ENCODE measurements around the gene BAZ2B.

BAZ2B gene

DNA sequence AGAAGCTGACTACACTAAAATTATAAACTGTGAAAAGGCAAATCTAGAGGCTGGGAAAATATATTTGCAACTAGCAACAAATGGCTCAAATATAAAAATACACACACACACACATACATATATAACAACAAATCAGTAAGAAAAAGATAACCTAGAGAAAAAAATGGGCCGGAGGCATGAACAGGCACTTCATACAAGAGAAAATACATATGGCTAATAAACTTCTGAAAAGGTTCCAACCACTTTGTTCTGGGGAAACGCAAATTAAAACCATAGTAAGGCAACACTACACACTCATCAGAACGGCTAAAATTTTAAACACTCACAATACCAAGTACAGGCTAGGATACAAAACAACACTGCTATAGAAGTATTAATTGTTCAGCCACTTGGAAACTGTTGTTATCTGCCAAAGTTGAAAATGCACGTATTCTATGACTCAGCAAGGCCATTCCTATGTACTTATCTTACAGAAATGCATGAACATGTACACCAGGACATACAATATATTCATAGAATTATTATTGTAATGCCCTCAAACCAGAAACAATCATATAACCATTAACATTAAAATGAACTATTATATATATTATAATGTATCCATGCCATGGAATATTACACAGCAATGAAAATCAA is 345.5 kb downstream of the BAZ2B start:
- no peaks in the 10 kb centered on the region for H3K9me3 ChIP-seq (ENCODE audit: insufficient read depth, low read depth, low read length)
- no peaks in the 10 kb centered on the region for H4K20me1 ChIP-seq (ENCODE audit: insufficient read depth, low read length, poor library complexity, severe bottlenecking)
- no peak overlapping the region for H3K4me2 ChIP-seq (ENCODE audit: low read depth, low read length, poor library complexity, severe bottlenecking)
- H3K79me2 ChIP-seq (ENCODE audit: insufficient read depth, low read length) = peaks cover 14% of the 10 kb centered on the region; the same call in 1 of the 2 replicates
- no peak overlapping the region for H3K4me3 ChIP-seq (ENCODE audit: low read length, poor library complexity, severe bottlenecking)
- H3K9me2 ChIP-seq (replicated peaks; ENCODE audit: low read depth, low read length) = no peaks in the 10 kb centered on the region
- H2AFZ ChIP-seq (ENCODE audit: low read length) = no peak overlapping the region
- peaks cover 18% of the 10 kb centered on the region for H3K4me1 ChIP-seq (ENCODE audit: insufficient read depth, low read length, poor library complexity, severe bottlenecking)
- H3K27me3 ChIP-seq (ENCODE audit: insufficient read depth, low read length, poor library complexity, severe bottlenecking) = no peaks in the 10 kb centered on the region
- TF ChIP-seq EZH2phosphoT487 (IDR thresholded peaks at IDR 0.05; ENCODE audit: borderline replicate concordance) = no peak
- TF ChIP-seq, protein P1, sequence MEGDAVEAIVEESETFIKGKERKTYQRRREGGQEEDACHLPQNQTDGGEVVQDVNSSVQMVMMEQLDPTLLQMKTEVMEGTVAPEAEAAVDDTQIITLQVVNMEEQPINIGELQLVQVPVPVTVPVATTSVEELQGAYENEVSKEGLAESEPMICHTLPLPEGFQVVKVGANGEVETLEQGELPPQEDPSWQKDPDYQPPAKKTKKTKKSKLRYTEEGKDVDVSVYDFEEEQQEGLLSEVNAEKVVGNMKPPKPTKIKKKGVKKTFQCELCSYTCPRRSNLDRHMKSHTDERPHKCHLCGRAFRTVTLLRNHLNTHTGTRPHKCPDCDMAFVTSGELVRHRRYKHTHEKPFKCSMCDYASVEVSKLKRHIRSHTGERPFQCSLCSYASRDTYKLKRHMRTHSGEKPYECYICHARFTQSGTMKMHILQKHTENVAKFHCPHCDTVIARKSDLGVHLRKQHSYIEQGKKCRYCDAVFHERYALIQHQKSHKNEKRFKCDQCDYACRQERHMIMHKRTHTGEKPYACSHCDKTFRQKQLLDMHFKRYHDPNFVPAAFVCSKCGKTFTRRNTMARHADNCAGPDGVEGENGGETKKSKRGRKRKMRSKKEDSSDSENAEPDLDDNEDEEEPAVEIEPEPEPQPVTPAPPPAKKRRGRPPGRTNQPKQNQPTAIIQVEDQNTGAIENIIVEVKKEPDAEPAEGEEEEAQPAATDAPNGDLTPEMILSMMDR (conservative IDR thresholded peaks at IDR 0.05; ENCODE audit: low read length) = no peak
- no peak overlapping the region for H3K9ac ChIP-seq (ENCODE audit: low read depth, low read length, poor library complexity, severe bottlenecking)
- peaks cover 11% of the 10 kb centered on the region for H3K36me3 ChIP-seq (ENCODE audit: insufficient read depth, low read length)
- H3F3A ChIP-seq (ENCODE audit: low read depth) = no peaks in the 10 kb centered on the region

Data from Loucy (cell line).